PC-9 (cell line): ENCODE data around the gene SAMD11. TPM values are rescaled to one million over a fixed set of nuclear protein-coding genes. Genes with fewer than 3 reads are reported as not detected.

ENCODE experiments used
- BruUV-seq: library from RNA; stranded (reverse); fragments of 400-500 nt; replicated peaks from 2 replicates; lab custom pipeline; 2021; lab: Mats Ljungman, UMichigan
- CTCF ChIA-PET: fragments of 300-600 bp; sonication (Branson Sonifier 250); formaldehyde crosslinking; loops from one replicate; lab custom pipeline; 2022; ENCODE audit warnings: antibody characterized with exemption; lab: Charles Lee
- POLR2A ChIA-PET: fragments of 300-600 bp; sonication (Branson Sonifier 250); formaldehyde crosslinking; loops from one replicate; lab custom pipeline; 2022; ENCODE audit warnings: antibody characterized with exemption; ENCODE audit not compliant: unreplicated experiment; lab: Charles Lee
- DNase-seq, 2 experiments: peaks; one replicate each; pipeline versions ENCODE4 v3.0.0 to v3.0.0-alpha.2; 2015 to 2022; ENCODE audit warnings: mixed read lengths in 1 of 2
- H2AFZ ChIP-seq: fragments of 200-600 bp; sonication (generic); 2 replicates; pipeline ENCODE4 v1.8.1; 2017; ENCODE audit warnings: antibody characterized with exemption
- H3F3A ChIP-seq: fragments of 200-600 bp; sonication (generic); 2 replicates; pipeline ENCODE4 v1.8.1; 2017; ENCODE audit warnings: antibody characterized with exemption, mild to moderate bottlenecking, low read depth; ENCODE audit not compliant: insufficient read depth
- H3K27ac ChIP-seq: fragments of 200-600 bp; sonication (generic); 2 replicates; pipeline ENCODE4 v1.6.1; 2016; ENCODE audit warnings: mixed run types
- H3K27me3 ChIP-seq: fragments of 200-600 bp; sonication (generic); 2 replicates; pipeline ENCODE4 v1.6.1; 2016; ENCODE audit warnings: low read depth, mixed run types; ENCODE audit not compliant: insufficient read depth
- H3K36me3 ChIP-seq: fragments of 200-600 bp; sonication (generic); 2 replicates; pipeline ENCODE4 v1.6.1; 2016; ENCODE audit warnings: low read depth, mixed run types
- H3K4me1 ChIP-seq: fragments of 200-600 bp; sonication (generic); replicated peaks from 2 replicates; pipeline ENCODE4 v1.6.1; 2016; ENCODE audit warnings: mixed run types; ENCODE audit not compliant: insufficient read depth
- H3K4me2 ChIP-seq: fragments of 200-600 bp; sonication (generic); 2 replicates; pipeline ENCODE4 v1.6.1; 2017; ENCODE audit warnings: mixed run types
- H3K4me3 ChIP-seq: fragments of 200-600 bp; sonication (generic); 2 replicates; pipeline ENCODE4 v1.6.1; 2016; ENCODE audit warnings: mixed run types
- H3K79me2 ChIP-seq: fragments of 200-600 bp; sonication (generic); 2 replicates; pipeline ENCODE4 v1.6.1; 2017; ENCODE audit warnings: low read depth, mixed run types
- H3K9me2 ChIP-seq: fragments of 200-600 bp; sonication (generic); 2 replicates; pipeline ENCODE4 v1.8.1; 2017; ENCODE audit warnings: mild to moderate bottlenecking; ENCODE audit not compliant: insufficient read depth
- H3K9me3 ChIP-seq: fragments of 200-600 bp; sonication (generic); 2 replicates; pipeline ENCODE4 v1.8.1; 2016; ENCODE audit warnings: low read depth; ENCODE audit not compliant: insufficient read depth
- H4K20me1 ChIP-seq: fragments of 200-600 bp; sonication (generic); 2 replicates; pipeline ENCODE4 v1.8.1; 2017; ENCODE audit not compliant: insufficient read depth
- CTCF ChIP-seq: fragments of 200-600 bp; sonication (generic); conservative IDR thresholded peaks from 2 replicates; pipeline ENCODE4 v1.6.1; 2017; ENCODE audit warnings: mixed run types, antibody characterized with exemption, mild to moderate bottlenecking, moderate library complexity
- EZH2 ChIP-seq: fragments of 200-600 bp; sonication (generic); IDR thresholded peaks from 2 replicates; pipeline ENCODE4 v1.8.0; 2017; ENCODE audit warnings: antibody characterized with exemption, low read depth
- intact Hi-C: fragments of 100-400 bp; cut with micrococcal nuclease; formaldehyde crosslinking; loops from one replicate; pipeline ENCODE4 v1.10.0; 2022; ENCODE audit not compliant: unreplicated experiment
- total RNA-seq: library from RNA; stranded (reverse); gene quantifications from 2 replicates; pipeline ENCODE4 v1.2.3, GENCODE V29; 2021

Gene SAMD11
- total RNA-seq, 1 experiment from 2014 or later, result 0.59 TPM

GRCh38 chr1:932776-933602 lies 9.3 kb downstream of the SAMD11 start:
- H3K4me2 ChIP-seq, result peak overlapping the region; percentile 76
- no peaks in the 10 kb centered on the region for H3K9me3 ChIP-seq
- no peaks in the 10 kb centered on the region; the same call in 1 of the 2 replicates for H4K20me1 ChIP-seq
- intact Hi-C loops, result no loop called here
- H3F3A ChIP-seq, result peaks cover 33% of the 10 kb centered on the region
- no peaks in the 10 kb centered on the region for H3K79me2 ChIP-seq
- ChIA-PET CTCF (interaction anchor here (0.6 kb wide), 2 partner anchors 12 to 48 kb away, joined by 3 read pairs; no protein-coding TSS in a partner anchor), POLR2A (no interaction called here)
- peaks cover 19% of the 10 kb centered on the region for H3K27me3 ChIP-seq
- H3K4me3 ChIP-seq, result no peak overlapping the region
- H3K36me3 ChIP-seq, result no peaks in the 10 kb centered on the region
- H3K9me2 ChIP-seq, result no peaks in the 10 kb centered on the region
- no peak overlapping the region for H3K27ac ChIP-seq
- DNase-seq, result peak; percentile 75 to 86
- peaks cover 24% of the 10 kb centered on the region for H3K4me1 ChIP-seq
- TF ChIP-seq CTCF (no peak), EZH2 (no peak)
- no peak overlapping the region for H2AFZ ChIP-seq
- no TSS peak for BruUV-seq

- H3K9me2 ChIP-seq, result no peaks in the 10 kb centered on the region
- no peak overlapping the region for H3K4me3 ChIP-seq
- H4K20me1 ChIP-seq, result no peaks in the 10 kb centered on the region; the same call in 1 of the 2 replicates
- H3K4me2 ChIP-seq, result peak overlapping the region; percentile 76
- H3K27me3 ChIP-seq, result peaks cover 19% of the 10 kb centered on the region
- no peak for DNase-seq
- H3K79me2 ChIP-seq, result no peaks in the 10 kb centered on the region
- no TSS peak for BruUV-seq
- intact Hi-C loops, result no loop called here
- TF ChIP-seq CTCF (no peak), EZH2 (no peak)
- ChIA-PET POLR2A (no interaction called here), CTCF (interaction anchor here (0.6 kb wide), 2 partner anchors 11 to 48 kb away, joined by 3 read pairs; no protein-coding TSS in a partner anchor)
- H2AFZ ChIP-seq, result no peak overlapping the region
- H3K27ac ChIP-seq, result no peak overlapping the region
- no peaks in the 10 kb centered on the region for H3K9me3 ChIP-seq
- H3F3A ChIP-seq, result peaks cover 33% of the 10 kb centered on the region
- H3K4me1 ChIP-seq, result peaks cover 30% of the 10 kb centered on the region
- no peaks in the 10 kb centered on the region for H3K36me3 ChIP-seq
These were observed 9.8 kb downstream of the SAMD11 start for GRCh38 chr1:933603-933940.

- peak overlapping the region; percentile 29; the same call in 1 of the 2 replicates for H3K4me2 ChIP-seq
- ChIA-PET CTCF (no interaction called here), POLR2A (no interaction called here)
- no peak for DNase-seq
- no peaks in the 10 kb centered on the region for H3K79me2 ChIP-seq
- no peaks in the 10 kb centered on the region; the same call in 1 of the 2 replicates for H4K20me1 ChIP-seq
- H3K9me3 ChIP-seq, result no peaks in the 10 kb centered on the region
- no peak overlapping the region for H3K27ac ChIP-seq
- no peak overlapping the region for H3K4me3 ChIP-seq
- BruUV-seq, result no TSS peak
- TF ChIP-seq CTCF (no peak), EZH2 (peak; percentile 78; the same call in 1 of the 2 replicates)
- peaks cover 19% of the 10 kb centered on the region for H3K27me3 ChIP-seq
- peaks cover 37% of the 10 kb centered on the region for H3K4me1 ChIP-seq
- H3K9me2 ChIP-seq, result no peaks in the 10 kb centered on the region
- H3K36me3 ChIP-seq, result no peaks in the 10 kb centered on the region
- H2AFZ ChIP-seq, result no peak overlapping the region
- intact Hi-C loops, result no loop called here
- H3F3A ChIP-seq, result peaks cover 33% of the 10 kb centered on the region
These were observed 11.4 kb downstream of the SAMD11 start for GRCh38 chr1:934991-935750.
